Hippocampal formation (tissue), 2 donors: ENCODE results near the gene RAB6B.
A peak's percentile ranks its signal among the peaks of the same experiment; 100 is the strongest.
"Not testable (repeated sequence)": the region's sequence is repeated elsewhere in the genome, so short reads cannot be mapped to it uniquely, and the experiment has no call there.

Experiments
- DNase-seq, 2 donors: peaks; one replicate each; lab custom pipeline; 2025; lab: John Stamatoyannopoulos, UW

Gene RAB6B

DNA sequence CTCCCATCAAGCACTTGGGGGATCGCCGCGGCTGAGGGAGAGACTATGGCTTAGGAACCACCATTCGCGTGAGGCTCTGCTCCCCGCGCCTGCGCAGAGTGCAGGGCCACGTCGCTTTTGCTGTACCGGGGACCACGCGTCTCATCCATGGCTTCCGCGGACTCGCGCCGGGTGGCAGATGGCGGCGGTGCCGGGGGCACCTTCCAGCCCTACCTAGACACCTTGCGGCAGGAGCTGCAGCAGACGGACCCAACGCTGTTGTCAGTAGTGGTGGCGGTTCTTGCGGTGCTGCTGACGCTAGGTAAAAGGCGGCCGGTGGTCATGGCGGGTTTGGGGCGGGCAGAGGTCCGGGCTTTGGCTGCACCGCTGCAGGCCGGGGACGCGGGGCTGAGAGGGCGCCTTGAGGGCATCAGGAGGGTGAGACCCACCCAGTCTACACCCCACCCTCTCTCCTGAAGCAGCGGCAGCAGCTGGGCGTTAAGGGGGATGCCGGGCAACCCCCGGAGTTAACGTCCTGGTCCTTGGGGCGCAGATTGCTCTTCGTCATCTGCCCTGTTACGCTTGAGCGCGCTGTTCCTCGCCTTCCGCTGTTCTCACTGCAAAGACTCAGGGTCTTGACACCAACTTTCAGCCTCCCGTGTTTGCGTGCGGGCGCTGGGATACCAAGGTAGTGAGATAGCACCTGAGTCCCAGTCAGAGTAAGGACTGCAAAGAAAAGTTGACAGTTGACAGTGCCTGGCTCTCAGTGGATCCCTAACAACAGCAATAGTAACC is 89.8 kb downstream of the RAB6B start, which contains the start of gene SRPRB:
TSS of gene SRPRB (plus strand) at position 114 of the 774 bp plus-strand sequence. CDS start at position 148, 34 bp downstream.
- DNase-seq, result peak; percentile 93 to 95

GRCh38 chr3:133805384-133805701 is 90.3 kb downstream of the RAB6B start:
- no peak for DNase-seq

DNA sequence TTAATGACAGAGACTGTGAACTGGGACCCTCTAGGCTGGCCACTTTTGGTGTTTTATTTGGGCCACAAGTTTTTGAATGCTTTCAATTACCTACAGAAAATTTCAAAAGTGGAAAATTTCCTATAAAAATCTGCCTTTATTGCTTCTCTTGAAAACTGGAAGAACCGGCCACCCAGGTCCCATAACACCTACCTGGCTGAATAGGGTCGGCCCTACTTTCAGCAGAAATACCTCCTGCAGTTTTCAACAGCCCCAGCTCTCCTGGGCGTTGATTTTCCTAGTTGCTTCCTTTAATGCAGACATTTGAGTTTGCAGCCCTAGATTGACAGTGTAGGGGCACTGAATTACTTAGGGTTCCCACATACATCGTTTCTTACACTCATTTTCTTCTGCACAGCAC is 90.8 kb downstream of the RAB6B start:
- no peak for DNase-seq

- no peak for DNase-seq
Measured at GRCh38 chr3:133803469-133803868, 92.2 kb downstream of the RAB6B start.

DNA sequence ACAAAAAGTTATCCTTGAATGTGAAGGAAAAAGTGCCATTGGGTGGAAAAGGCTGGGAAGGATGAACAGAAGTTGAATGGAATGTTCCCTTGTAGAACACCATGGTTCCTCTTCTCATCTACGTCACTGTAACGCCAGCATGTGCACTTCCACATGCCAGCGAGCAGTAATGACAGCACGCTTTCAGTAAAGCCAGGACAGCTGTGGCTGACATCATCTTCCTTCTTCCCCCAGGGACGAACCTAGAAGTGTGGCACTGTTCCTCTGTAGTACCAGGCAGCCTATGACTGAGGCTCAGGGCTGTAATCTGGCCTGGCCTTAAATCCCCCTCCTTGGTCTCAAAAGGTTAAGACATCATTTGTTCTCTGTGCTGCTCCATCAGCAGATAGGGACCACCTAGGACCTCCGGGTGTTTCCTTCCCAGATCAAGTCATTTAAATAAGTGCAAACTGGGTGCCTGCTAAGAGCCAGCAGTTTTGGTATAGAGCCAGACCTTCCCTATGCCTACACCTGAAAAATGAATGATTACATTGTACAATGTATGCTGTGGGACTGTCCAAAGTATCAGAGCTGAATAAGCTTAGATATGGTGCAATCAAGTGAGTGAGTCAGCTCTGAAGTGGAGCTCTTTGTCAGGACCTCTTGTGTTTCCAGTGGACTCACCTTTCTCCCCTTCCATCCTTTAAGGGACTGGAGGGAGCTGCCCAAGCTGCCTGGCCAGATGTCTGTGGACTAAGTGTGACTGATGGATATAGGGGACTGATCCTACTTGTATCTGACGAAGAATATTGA is 95.7 kb downstream of the RAB6B start:
- no peak for DNase-seq

GRCh38 chr3:133797396-133798105 is 98.1 kb downstream of the RAB6B start:
- no peak for DNase-seq

DNA sequence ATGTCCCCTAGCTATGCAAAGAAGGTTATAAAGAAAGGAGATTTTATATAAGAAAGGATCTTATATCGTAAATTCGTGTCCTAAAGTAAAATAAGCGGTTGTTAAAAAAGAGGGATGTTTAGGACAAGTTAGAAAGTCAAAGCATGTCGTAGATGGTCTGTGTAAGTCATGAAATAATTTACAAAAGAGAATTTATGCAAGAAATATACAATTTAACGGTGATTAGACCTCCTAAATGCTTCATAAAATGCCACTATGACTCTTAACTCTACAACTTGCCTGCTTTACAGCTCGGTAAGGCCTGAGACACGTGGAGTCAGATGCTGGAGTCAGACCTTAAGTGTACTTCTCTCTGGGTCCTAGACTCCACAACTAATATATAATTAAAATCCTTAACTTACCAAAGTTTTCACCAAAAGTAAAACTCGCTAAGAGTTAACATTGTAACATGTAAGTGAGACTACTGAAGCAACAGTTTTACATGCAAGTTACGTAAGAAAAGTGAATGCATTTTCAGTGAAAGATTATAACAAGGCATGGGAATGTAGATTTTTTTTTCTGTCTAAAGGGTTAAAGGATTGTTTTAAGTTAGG is 103.4 kb downstream of the RAB6B start:
- DNase-seq, result no peak

- DNase-seq, result no peak
Measured at GRCh38 chr3:133788024-133788423, 107.7 kb downstream of the RAB6B start.

- no peak for DNase-seq
Measured at GRCh38 chr3:133783762-133784161, 111.9 kb downstream of the RAB6B start.

- no peak for DNase-seq
Measured at GRCh38 chr3:133782454-133782853, 113.2 kb downstream of the RAB6B start.

- no peak for DNase-seq
Measured at GRCh38 chr3:133781570-133781969, 114.1 kb downstream of the RAB6B start.

DNA sequence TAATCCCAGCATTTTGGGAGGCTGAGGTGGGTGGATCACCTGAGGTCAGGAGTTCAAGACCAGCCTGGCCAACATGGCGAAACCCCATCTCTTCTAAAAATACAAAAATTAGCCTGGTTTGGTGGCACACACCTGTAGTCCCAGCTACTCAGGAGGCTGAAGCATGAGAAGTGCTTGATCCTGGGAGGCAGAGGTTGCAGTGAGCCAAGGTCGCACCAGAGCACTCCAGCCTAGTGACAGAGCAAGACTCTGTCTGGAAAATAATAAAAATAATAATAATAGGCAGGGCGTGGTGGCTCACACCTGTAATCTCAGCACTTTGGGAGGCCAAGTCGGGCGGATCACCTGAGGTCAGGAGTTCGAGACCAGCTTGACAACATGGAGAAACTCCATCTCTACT is 114.9 kb downstream of the RAB6B start:
- DNase-seq, result not testable (repeated sequence)

DNA sequence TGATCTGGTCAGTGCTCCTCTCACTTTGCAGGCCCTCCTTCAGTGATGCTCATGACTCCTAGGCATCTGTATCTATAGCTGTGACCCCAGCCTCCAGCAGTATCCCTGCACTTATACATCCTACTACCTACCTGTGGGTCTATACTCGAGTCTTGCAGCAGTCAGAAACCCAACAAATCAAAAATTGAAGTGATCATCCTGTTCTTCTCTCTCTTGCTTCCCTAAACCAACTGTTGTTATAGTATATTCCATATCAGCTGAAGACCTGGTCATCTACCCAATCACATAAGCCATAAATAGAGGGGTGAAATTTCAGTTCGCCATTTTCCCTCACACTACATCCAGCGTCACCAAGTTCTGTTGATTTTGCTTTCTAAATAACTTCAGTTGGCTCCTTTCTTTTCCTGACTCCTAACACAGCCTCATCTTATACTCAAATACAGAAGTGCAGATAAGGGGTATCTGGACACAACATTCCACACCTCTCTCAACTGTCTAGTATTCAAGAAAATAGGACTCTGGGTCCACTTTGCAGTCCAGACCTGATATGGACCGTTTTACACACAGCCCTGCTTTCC is 116.0 kb downstream of the RAB6B start:
- no peak for DNase-seq

GRCh38 chr3:133777807-133778568 is 117.7 kb downstream of the RAB6B start:
- DNase-seq, result no peak

DNA sequence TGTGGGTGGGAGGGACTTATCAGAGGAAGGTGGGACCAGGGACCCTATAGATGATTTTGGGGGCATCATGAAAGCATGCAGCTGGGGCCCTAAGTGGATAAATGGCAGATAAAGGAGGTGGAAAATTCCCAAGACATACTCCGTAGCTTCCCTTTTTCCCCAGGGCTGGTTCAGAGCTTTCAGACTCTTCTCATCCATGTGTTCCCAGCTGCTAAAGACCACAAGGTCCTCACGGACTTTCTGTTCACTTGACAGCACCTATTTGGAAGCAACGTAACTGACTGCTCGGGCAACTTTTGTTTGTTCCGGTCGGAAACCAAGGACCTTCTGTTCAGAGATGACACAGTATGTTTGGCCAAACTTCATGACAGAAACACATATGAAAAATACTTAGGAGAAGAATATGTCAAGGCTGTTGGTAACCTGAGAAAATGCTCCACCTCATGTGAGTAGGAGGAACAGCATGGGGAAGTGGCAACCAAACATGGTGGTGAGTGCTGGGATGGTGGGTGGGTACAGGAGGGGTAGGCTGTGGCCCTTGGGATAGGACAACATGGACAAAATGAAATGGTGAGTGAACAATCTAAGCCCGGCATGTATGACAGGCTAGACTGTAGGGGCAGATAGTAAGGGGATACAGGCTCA is 118.8 kb downstream of the RAB6B start:
- DNase-seq, result no peak

- DNase-seq, result no peak
Measured at GRCh38 chr3:133775835-133776234, 119.8 kb downstream of the RAB6B start.

GRCh38 chr3:133775309-133775708 is 120.4 kb downstream of the RAB6B start:
- DNase-seq, result no peak
